Measurements from ENCODE around the gene PLPP4.

PLPP4 gene

DNA sequence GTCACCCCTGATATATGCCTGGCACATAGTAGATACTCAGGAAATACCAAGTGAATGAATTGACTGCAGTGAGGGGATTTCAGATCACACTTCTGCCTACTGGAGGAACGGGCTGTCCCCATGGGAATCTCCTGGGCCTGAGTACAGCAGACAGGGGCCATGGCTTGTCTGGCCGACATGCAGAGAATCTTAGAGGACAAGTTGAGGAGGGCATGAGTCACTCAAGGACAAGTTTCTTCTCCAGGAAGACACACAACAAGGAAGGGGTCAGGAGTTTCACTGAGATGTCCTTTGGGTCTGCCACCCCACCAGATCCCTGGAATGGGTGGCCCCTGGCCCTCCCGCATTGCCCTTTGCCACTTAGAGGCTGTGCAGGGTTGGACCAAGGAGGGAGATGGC lies 20.7 kb downstream of the PLPP4 start:
- H3K27me3 ChIP-seq (ENCODE audit: control insufficient read depth, insufficient read depth, low read length) = no peaks in the 10 kb centered on the region
- no peak overlapping the region for H3K9ac ChIP-seq (ENCODE audit: low read depth, low read length)
- H3K36me3 ChIP-seq (ENCODE audit: control insufficient read depth, insufficient read depth, low read length) = no peaks in the 10 kb centered on the region
- H3K4me1 ChIP-seq (ENCODE audit: control insufficient read depth, insufficient read depth, low read length) = no peaks in the 10 kb centered on the region
- no peak overlapping the region for H3K4me3 ChIP-seq (ENCODE audit: low read depth, low read length)
- no peaks in the 10 kb centered on the region for H3K9me3 ChIP-seq (ENCODE audit: control insufficient read depth, insufficient read depth, low read length)

DNA sequence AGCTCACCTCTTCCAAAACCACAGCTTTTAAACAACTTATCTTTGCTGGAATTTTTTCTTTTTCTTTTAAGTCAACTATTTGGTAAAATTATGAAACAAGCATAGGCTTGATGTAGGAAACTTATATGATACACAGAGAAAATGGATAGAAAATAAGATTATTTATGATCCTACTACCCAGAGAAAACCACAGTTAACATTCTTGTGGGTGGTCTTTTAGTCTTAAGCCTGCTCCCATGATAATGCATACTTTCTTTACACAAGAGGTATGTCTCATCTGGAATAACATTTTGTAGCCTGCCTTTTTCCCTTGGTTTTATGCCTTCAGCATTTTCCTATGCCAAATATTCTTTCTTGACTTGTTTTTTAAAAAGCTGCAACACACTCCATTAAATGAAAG lies 21.4 kb downstream of the PLPP4 start:
- H3K27me3 ChIP-seq (ENCODE audit: control insufficient read depth, insufficient read depth, low read length) = no peaks in the 10 kb centered on the region
- no peak overlapping the region for H3K4me3 ChIP-seq (ENCODE audit: low read depth, low read length)
- no peaks in the 10 kb centered on the region for H3K9me3 ChIP-seq (ENCODE audit: control insufficient read depth, insufficient read depth, low read length)
- H3K9ac ChIP-seq (ENCODE audit: low read depth, low read length) = no peak overlapping the region
- no peaks in the 10 kb centered on the region for H3K36me3 ChIP-seq (ENCODE audit: control insufficient read depth, insufficient read depth, low read length)
- H3K4me1 ChIP-seq (ENCODE audit: control insufficient read depth, insufficient read depth, low read length) = no peaks in the 10 kb centered on the region

DNA sequence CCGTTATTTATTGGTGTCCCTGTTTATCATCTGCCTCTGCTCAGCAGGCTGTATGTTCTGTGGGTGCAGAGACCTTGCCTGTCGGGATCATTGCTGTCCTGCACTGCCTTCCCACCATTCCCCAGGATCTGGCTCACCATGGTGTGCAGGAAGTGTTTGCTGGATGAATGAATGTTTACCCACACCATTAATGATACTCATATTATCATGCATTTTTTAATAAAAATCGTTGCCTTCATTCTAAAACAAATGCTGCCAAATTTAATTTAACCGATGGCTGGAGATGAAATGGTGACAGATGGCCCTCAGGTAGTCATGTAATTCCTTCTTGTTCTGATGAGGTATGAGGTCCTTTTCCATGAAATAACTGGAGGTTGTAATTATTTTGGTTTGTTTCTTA lies 22.5 kb downstream of the PLPP4 start:
- Histone ChIP-seq H3K4me1 (ENCODE audit: control insufficient read depth, insufficient read depth, low read length) (no peaks in the 10 kb centered on the region), H3K9ac (ENCODE audit: low read depth, low read length) (no peak overlapping the region), H3K27me3 (ENCODE audit: control insufficient read depth, insufficient read depth, low read length) (no peaks in the 10 kb centered on the region), H3K4me3 (ENCODE audit: low read depth, low read length) (no peak overlapping the region), H3K9me3 (ENCODE audit: control insufficient read depth, insufficient read depth, low read length) (no peaks in the 10 kb centered on the region), H3K36me3 (ENCODE audit: control insufficient read depth, insufficient read depth, low read length) (no peaks in the 10 kb centered on the region)

DNA sequence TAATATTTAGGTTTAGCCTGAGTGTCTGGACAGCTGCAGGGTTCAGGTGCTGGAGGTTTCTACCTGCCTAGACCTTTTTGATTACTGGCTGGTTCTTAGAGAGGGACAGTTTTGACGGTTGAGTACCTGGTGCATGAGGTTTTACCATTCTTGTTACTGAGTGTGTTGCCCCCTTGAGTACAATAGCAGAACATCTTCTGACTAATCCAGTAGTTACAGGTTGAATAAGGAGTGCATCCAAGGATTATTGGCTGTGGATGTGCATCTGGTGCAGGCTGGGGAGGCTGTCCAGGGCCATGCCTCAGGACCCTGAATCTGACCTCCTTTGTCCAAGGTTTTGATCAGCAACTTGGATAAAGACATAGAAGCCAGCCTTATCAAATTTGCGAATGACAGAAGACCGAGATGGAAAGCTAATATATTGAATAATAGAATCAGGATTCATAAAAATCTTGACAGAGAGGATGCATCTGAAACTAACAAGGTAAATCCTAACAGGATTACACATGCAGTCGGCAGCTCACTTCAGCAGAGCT lies 23.1 kb downstream of the PLPP4 start:
- no peak overlapping the region for H3K9ac ChIP-seq (ENCODE audit: low read depth, low read length)
- no peaks in the 10 kb centered on the region for H3K9me3 ChIP-seq (ENCODE audit: control insufficient read depth, insufficient read depth, low read length)
- H3K4me3 ChIP-seq (ENCODE audit: low read depth, low read length) = no peak overlapping the region
- no peaks in the 10 kb centered on the region for H3K4me1 ChIP-seq (ENCODE audit: control insufficient read depth, insufficient read depth, low read length)
- no peaks in the 10 kb centered on the region for H3K27me3 ChIP-seq (ENCODE audit: control insufficient read depth, insufficient read depth, low read length)
- no peaks in the 10 kb centered on the region for H3K36me3 ChIP-seq (ENCODE audit: control insufficient read depth, insufficient read depth, low read length)

DNA sequence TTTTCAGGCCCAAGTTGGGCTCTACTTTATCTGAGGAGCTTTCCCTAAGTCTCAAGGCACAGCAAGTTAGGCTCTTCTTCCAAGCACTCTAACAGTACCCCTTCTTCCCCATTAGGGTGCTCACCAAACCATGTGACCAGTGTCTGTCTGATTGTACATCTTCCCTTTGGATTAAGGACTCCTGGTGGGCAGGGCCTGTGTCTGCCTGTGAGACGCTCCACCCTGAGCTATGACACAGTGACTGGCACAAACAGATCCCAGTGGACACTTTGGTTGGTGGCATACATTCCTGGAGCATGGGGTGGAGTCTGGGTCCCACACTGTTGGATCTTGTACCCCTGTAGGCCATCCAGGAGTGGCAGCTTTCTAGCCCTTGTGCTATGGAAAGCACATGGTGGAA lies 23.8 kb downstream of the PLPP4 start:
- no peak overlapping the region for H3K9ac ChIP-seq (ENCODE audit: low read depth, low read length)
- no peaks in the 10 kb centered on the region for H3K4me1 ChIP-seq (ENCODE audit: control insufficient read depth, insufficient read depth, low read length)
- no peak overlapping the region for H3K4me3 ChIP-seq (ENCODE audit: low read depth, low read length)
- H3K36me3 ChIP-seq (ENCODE audit: control insufficient read depth, insufficient read depth, low read length) = no peaks in the 10 kb centered on the region
- H3K27me3 ChIP-seq (ENCODE audit: control insufficient read depth, insufficient read depth, low read length) = no peaks in the 10 kb centered on the region
- no peaks in the 10 kb centered on the region for H3K9me3 ChIP-seq (ENCODE audit: control insufficient read depth, insufficient read depth, low read length)

- no peaks in the 10 kb centered on the region for H3K9me3 ChIP-seq (ENCODE audit: control insufficient read depth, insufficient read depth, low read length)
- no peak overlapping the region for H3K4me3 ChIP-seq (ENCODE audit: low read depth, low read length)
- H3K9ac ChIP-seq (ENCODE audit: low read depth, low read length) = no peak overlapping the region
- H3K36me3 ChIP-seq (ENCODE audit: control insufficient read depth, insufficient read depth, low read length) = no peaks in the 10 kb centered on the region
- H3K4me1 ChIP-seq (ENCODE audit: control insufficient read depth, insufficient read depth, low read length) = no peaks in the 10 kb centered on the region
- no peaks in the 10 kb centered on the region for H3K27me3 ChIP-seq (ENCODE audit: control insufficient read depth, insufficient read depth, low read length)
Observed at GRCh38 chr10:120483006-120483405, 26.0 kb downstream of the PLPP4 start.

DNA sequence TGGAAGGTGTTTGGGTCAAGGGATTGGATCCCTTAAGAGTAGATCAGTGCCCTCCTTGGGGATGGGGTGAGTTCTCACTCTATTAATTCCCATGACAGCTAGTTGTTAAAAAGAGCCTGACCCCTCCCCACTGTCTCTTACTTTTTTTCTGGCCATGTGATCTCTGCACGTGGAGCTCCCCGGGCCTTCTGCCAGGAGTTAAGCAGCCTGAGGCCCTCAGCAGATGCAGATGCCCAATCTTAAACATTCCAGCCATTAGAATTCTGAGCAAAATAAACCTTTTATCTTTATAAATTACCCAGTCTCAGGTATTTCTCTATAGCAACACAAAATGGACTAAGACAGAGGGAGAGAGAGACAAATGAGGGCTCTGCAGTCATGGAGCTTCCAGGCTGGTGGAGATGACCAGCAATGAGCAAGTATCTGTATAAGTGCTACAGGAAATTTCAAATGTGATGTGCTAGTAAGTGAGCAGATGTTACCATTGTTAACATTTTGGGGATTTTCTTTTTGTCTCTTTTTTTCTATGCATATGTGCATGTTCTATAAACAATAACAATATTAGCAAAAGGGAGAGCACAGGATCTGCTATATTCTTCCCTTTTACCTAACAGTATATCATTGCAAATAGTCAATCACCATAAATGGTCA lies 26.7 kb downstream of the PLPP4 start:
- H3K27me3 ChIP-seq (ENCODE audit: control insufficient read depth, insufficient read depth, low read length) = no peaks in the 10 kb centered on the region

GRCh38 chr10:120485946-120486345 lies 28.9 kb downstream of the PLPP4 start:
- Histone ChIP-seq H3K27me3 (ENCODE audit: control insufficient read depth, insufficient read depth, low read length) (no peaks in the 10 kb centered on the region), H3K9ac (ENCODE audit: low read depth, low read length) (no peak overlapping the region), H3K4me1 (ENCODE audit: control insufficient read depth, insufficient read depth, low read length) (no peaks in the 10 kb centered on the region), H3K36me3 (ENCODE audit: control insufficient read depth, insufficient read depth, low read length) (no peaks in the 10 kb centered on the region), H3K9me3 (ENCODE audit: control insufficient read depth, insufficient read depth, low read length) (no peaks in the 10 kb centered on the region), H3K4me3 (ENCODE audit: low read depth, low read length) (no peak overlapping the region)

More for the DNA sequence above, 26.7 kb downstream of the PLPP4 start:
- no peaks in the 10 kb centered on the region for H3K4me1 ChIP-seq (ENCODE audit: control insufficient read depth, insufficient read depth, low read length)
- H3K9me3 ChIP-seq (ENCODE audit: control insufficient read depth, insufficient read depth, low read length) = no peaks in the 10 kb centered on the region
- H3K36me3 ChIP-seq (ENCODE audit: control insufficient read depth, insufficient read depth, low read length) = no peaks in the 10 kb centered on the region
- H3K4me3 ChIP-seq (ENCODE audit: low read depth, low read length) = no peak overlapping the region
- H3K9ac ChIP-seq (ENCODE audit: low read depth, low read length) = no peak overlapping the region

GRCh38 chr10:120486671-120487205 lies 29.7 kb downstream of the PLPP4 start:
- Histone ChIP-seq H3K36me3 (ENCODE audit: control insufficient read depth, insufficient read depth, low read length) (no peaks in the 10 kb centered on the region), H3K27me3 (ENCODE audit: control insufficient read depth, insufficient read depth, low read length) (no peaks in the 10 kb centered on the region), H3K4me3 (ENCODE audit: low read depth, low read length) (no peak overlapping the region), H3K4me1 (ENCODE audit: control insufficient read depth, insufficient read depth, low read length) (no peaks in the 10 kb centered on the region), H3K9ac (ENCODE audit: low read depth, low read length) (no peak overlapping the region), H3K9me3 (ENCODE audit: control insufficient read depth, insufficient read depth, low read length) (no peaks in the 10 kb centered on the region)

GRCh38 chr10:120490288-120490687 lies 33.3 kb downstream of the PLPP4 start:
- Histone ChIP-seq H3K4me3 (ENCODE audit: low read depth, low read length) (no peak overlapping the region), H3K36me3 (ENCODE audit: control insufficient read depth, insufficient read depth, low read length) (no peaks in the 10 kb centered on the region), H3K4me1 (ENCODE audit: control insufficient read depth, insufficient read depth, low read length) (no peaks in the 10 kb centered on the region), H3K27me3 (ENCODE audit: control insufficient read depth, insufficient read depth, low read length) (no peaks in the 10 kb centered on the region), H3K9ac (ENCODE audit: low read depth, low read length) (no peak overlapping the region), H3K9me3 (ENCODE audit: control insufficient read depth, insufficient read depth, low read length) (no peaks in the 10 kb centered on the region)

DNA sequence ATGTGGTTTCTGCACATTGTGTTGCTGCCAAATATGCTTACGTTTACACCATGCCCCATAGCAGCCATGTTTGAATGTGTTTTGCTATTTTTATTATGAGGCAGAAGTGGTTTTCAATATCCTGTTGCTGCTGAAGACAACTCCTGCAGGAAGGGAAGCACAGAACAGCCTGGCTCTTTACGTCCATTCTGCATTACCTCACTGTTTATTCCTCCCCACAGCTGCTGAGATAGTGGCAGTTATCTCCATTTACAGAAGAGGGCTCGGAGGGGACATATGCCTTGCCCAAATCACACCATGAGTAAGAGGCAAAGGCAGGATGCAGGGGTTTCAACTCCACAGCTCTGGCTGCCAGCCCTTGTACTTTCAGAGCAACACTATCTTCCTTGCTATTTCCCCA lies 35.3 kb downstream of the PLPP4 start:
- Histone ChIP-seq H3K27me3 (ENCODE audit: control insufficient read depth, insufficient read depth, low read length) (no peaks in the 10 kb centered on the region), H3K9me3 (ENCODE audit: control insufficient read depth, insufficient read depth, low read length) (no peaks in the 10 kb centered on the region)

More for the DNA sequence above, 35.3 kb downstream of the PLPP4 start:
- no peak overlapping the region for H3K4me3 ChIP-seq (ENCODE audit: low read depth, low read length)
- H3K9ac ChIP-seq (ENCODE audit: low read depth, low read length) = no peak overlapping the region
- H3K36me3 ChIP-seq (ENCODE audit: control insufficient read depth, insufficient read depth, low read length) = no peaks in the 10 kb centered on the region
- H3K4me1 ChIP-seq (ENCODE audit: control insufficient read depth, insufficient read depth, low read length) = no peaks in the 10 kb centered on the region
